ENCODE data around the gene ZSWIM7.
A peak's percentile ranks its signal among the peaks of the same experiment; 100 is the strongest.

ZSWIM7 gene, protein sequence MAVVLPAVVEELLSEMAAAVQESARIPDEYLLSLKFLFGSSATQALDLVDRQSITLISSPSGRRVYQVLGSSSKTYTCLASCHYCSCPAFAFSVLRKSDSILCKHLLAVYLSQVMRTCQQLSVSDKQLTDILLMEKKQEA

GRCh38 chr17:15999141-15999973 lies at the start of gene ZSWIM7, which contains the start of gene TTC19:
ZSWIM7 (minus strand) TSS chr17:15999704; CDS start chr17:15999594, 110 bp downstream.
TTC19 (plus strand) TSS chr17:15999824; CDS start chr17:15999849, 25 bp downstream.
- peak within 1 kb of the TSS; percentile 49 for H3K4me3 ChIP-seq (ENCODE audit: low read length)
- no peaks in the 10 kb centered on the region for H3K36me3 ChIP-seq (ENCODE audit: control insufficient read depth, insufficient read depth, low read length)
- H3K4me1 ChIP-seq (ENCODE audit: control insufficient read depth, insufficient read depth, low read length), result peaks cover 8% of the 10 kb centered on the region
- no peaks in the 10 kb centered on the region for H3K9me3 ChIP-seq (ENCODE audit: control insufficient read depth, low read length)
- peak within 1 kb of the TSS; percentile 84 for H3K9ac ChIP-seq (ENCODE audit: low read length)
- H3K27me3 ChIP-seq (ENCODE audit: control insufficient read depth, insufficient read depth, low read length), result no peaks in the 10 kb centered on the region

- peaks cover 22% of the 10 kb centered on the region for H3K36me3 ChIP-seq (ENCODE audit: control insufficient read depth, insufficient read depth, low read length)
- H3K27me3 ChIP-seq (ENCODE audit: control insufficient read depth, insufficient read depth, low read length), result no peaks in the 10 kb centered on the region
- no peaks in the 10 kb centered on the region for H3K4me1 ChIP-seq (ENCODE audit: control insufficient read depth, insufficient read depth, low read length)
- no peak overlapping the region for H3K9ac ChIP-seq (ENCODE audit: low read length)
- H3K9me3 ChIP-seq (ENCODE audit: control insufficient read depth, low read length), result no peaks in the 10 kb centered on the region
- no peak overlapping the region for H3K4me3 ChIP-seq (ENCODE audit: low read length)
These were observed 49.4 kb upstream of the ZSWIM7 start for GRCh38 chr17:16048811-16049449.

GRCh38 chr17:16046966-16047365 lies 47.5 kb upstream of the ZSWIM7 start:
- H3K9ac ChIP-seq (ENCODE audit: low read length), result no peak overlapping the region
- no peak overlapping the region for H3K4me3 ChIP-seq (ENCODE audit: low read length)
- peaks cover 22% of the 10 kb centered on the region for H3K36me3 ChIP-seq (ENCODE audit: control insufficient read depth, insufficient read depth, low read length)
- H3K9me3 ChIP-seq (ENCODE audit: control insufficient read depth, low read length), result no peaks in the 10 kb centered on the region
- H3K27me3 ChIP-seq (ENCODE audit: control insufficient read depth, insufficient read depth, low read length), result no peaks in the 10 kb centered on the region
- H3K4me1 ChIP-seq (ENCODE audit: control insufficient read depth, insufficient read depth, low read length), result no peaks in the 10 kb centered on the region

- Histone ChIP-seq H3K36me3 (ENCODE audit: control insufficient read depth, insufficient read depth, low read length) (peaks cover 22% of the 10 kb centered on the region), H3K4me3 (ENCODE audit: low read length) (no peak overlapping the region), H3K4me1 (ENCODE audit: control insufficient read depth, insufficient read depth, low read length) (no peaks in the 10 kb centered on the region), H3K27me3 (ENCODE audit: control insufficient read depth, insufficient read depth, low read length) (no peaks in the 10 kb centered on the region), H3K9me3 (ENCODE audit: control insufficient read depth, low read length) (no peaks in the 10 kb centered on the region), H3K9ac (ENCODE audit: low read length) (no peak overlapping the region)
These were observed 45.0 kb upstream of the ZSWIM7 start for GRCh38 chr17:16044487-16044886.

- H3K4me1 ChIP-seq (ENCODE audit: control insufficient read depth, insufficient read depth, low read length), result no peaks in the 10 kb centered on the region
- H3K9me3 ChIP-seq (ENCODE audit: control insufficient read depth, low read length), result no peaks in the 10 kb centered on the region
- no peaks in the 10 kb centered on the region for H3K27me3 ChIP-seq (ENCODE audit: control insufficient read depth, insufficient read depth, low read length)
- H3K36me3 ChIP-seq (ENCODE audit: control insufficient read depth, insufficient read depth, low read length), result peaks cover 7% of the 10 kb centered on the region
- H3K4me3 ChIP-seq (ENCODE audit: low read length), result no peak overlapping the region
- no peak overlapping the region for H3K9ac ChIP-seq (ENCODE audit: low read length)
These were observed 41.3 kb upstream of the ZSWIM7 start for GRCh38 chr17:16040710-16041251.

DNA sequence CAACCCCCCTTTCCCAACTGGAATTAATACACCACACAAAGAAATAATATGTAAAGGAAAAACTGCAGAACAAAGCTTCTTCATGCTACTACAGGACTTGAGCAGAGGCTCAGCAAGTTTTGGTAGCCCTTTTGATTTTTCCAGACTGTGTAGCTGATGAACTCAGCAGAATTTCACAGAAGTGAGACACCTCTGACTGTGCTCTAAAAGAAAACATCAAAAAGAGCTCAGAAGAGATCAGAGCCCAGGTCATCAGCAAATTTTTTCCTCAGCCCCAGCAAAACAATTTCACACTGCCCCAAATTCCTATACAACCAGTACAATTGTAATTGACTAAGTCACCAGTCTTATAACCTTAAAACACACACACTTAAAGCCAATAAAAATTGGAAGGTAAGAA lies 38.1 kb upstream of the ZSWIM7 start:
- Histone ChIP-seq H3K36me3 (ENCODE audit: control insufficient read depth, insufficient read depth, low read length) (peaks cover under 1% of the 10 kb centered on the region), H3K27me3 (ENCODE audit: control insufficient read depth, insufficient read depth, low read length) (no peaks in the 10 kb centered on the region)

DNA sequence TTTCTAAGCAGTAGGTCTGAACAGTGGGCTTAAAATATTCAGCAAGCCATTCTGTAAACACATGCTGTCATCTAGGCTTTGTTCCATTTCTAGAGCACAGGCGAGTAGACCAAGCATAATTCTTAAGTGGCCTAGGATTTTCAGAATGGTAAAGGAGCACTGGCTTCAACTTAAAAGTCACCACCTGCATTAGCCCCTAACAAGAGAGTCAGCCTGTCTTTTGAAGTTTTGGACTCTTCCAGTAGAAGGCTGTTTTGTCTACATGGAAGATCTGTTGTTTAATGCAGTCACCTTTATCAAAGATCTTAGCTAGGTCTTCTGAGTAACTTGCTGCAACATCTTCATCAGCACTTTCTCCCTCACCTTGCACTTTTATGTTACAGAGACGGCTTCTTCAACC lies 36.8 kb upstream of the ZSWIM7 start:
- Histone ChIP-seq H3K27me3 (ENCODE audit: control insufficient read depth, insufficient read depth, low read length) (no peaks in the 10 kb centered on the region), H3K36me3 (ENCODE audit: control insufficient read depth, insufficient read depth, low read length) (peaks cover 6% of the 10 kb centered on the region), H3K4me1 (ENCODE audit: control insufficient read depth, insufficient read depth, low read length) (no peaks in the 10 kb centered on the region), H3K9ac (ENCODE audit: low read length) (no peak overlapping the region), H3K4me3 (ENCODE audit: low read length) (no peak overlapping the region), H3K9me3 (ENCODE audit: control insufficient read depth, low read length) (no peaks in the 10 kb centered on the region)

More for the DNA sequence above, 38.1 kb upstream of the ZSWIM7 start:
- Histone ChIP-seq H3K9me3 (ENCODE audit: control insufficient read depth, low read length) (no peaks in the 10 kb centered on the region), H3K9ac (ENCODE audit: low read length) (no peak overlapping the region), H3K4me3 (ENCODE audit: low read length) (no peak overlapping the region), H3K4me1 (ENCODE audit: control insufficient read depth, insufficient read depth, low read length) (no peaks in the 10 kb centered on the region)

GRCh38 chr17:16033729-16034349 lies 34.3 kb upstream of the ZSWIM7 start:
- Histone ChIP-seq H3K36me3 (ENCODE audit: control insufficient read depth, insufficient read depth, low read length) (peaks cover 6% of the 10 kb centered on the region), H3K4me1 (ENCODE audit: control insufficient read depth, insufficient read depth, low read length) (no peaks in the 10 kb centered on the region), H3K4me3 (ENCODE audit: low read length) (no peak overlapping the region), H3K9me3 (ENCODE audit: control insufficient read depth, low read length) (no peaks in the 10 kb centered on the region), H3K9ac (ENCODE audit: low read length) (no peak overlapping the region), H3K27me3 (ENCODE audit: control insufficient read depth, insufficient read depth, low read length) (no peaks in the 10 kb centered on the region)

GRCh38 chr17:16027708-16028584 lies 28.4 kb upstream of the ZSWIM7 start:
- H3K9ac ChIP-seq (ENCODE audit: low read length), result no peak overlapping the region
- H3K4me1 ChIP-seq (ENCODE audit: control insufficient read depth, insufficient read depth, low read length), result peaks cover 5% of the 10 kb centered on the region
- no peaks in the 10 kb centered on the region for H3K9me3 ChIP-seq (ENCODE audit: control insufficient read depth, low read length)
- peaks cover 21% of the 10 kb centered on the region for H3K36me3 ChIP-seq (ENCODE audit: control insufficient read depth, insufficient read depth, low read length)
- H3K27me3 ChIP-seq (ENCODE audit: control insufficient read depth, insufficient read depth, low read length), result no peaks in the 10 kb centered on the region
- no peak overlapping the region for H3K4me3 ChIP-seq (ENCODE audit: low read length)

- H3K4me1 ChIP-seq (ENCODE audit: control insufficient read depth, insufficient read depth, low read length), result peaks cover 5% of the 10 kb centered on the region
These were observed 27.4 kb upstream of the ZSWIM7 start for GRCh38 chr17:16026895-16027294.

DNA sequence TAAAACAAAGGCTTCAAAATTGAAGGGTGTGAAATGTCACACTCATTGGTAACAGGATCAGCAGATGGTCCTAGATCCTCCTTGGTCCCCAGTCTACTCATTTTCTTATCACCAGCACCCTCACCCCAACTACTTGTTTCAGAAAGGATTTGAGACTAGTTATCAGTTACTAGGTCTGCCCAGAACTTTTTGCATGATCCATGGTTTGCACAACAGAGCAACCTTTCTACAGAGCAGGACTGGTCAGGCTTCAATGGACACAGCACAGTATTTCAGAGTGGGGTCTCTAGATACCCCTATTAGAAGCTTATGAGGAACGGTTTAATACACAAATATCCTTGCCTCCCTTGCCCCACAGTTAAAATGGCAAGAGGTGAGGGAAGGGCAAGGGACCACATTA lies 25.7 kb upstream of the ZSWIM7 start:
- no peak overlapping the region for H3K9ac ChIP-seq (ENCODE audit: low read length)

More at GRCh38 chr17:16026895-16027294, 27.4 kb upstream of the ZSWIM7 start:
- no peaks in the 10 kb centered on the region for H3K9me3 ChIP-seq (ENCODE audit: control insufficient read depth, low read length)
- no peak overlapping the region for H3K4me3 ChIP-seq (ENCODE audit: low read length)
- peaks cover 14% of the 10 kb centered on the region for H3K36me3 ChIP-seq (ENCODE audit: control insufficient read depth, insufficient read depth, low read length)
- no peak overlapping the region for H3K9ac ChIP-seq (ENCODE audit: low read length)
- H3K27me3 ChIP-seq (ENCODE audit: control insufficient read depth, insufficient read depth, low read length), result no peaks in the 10 kb centered on the region

More for the DNA sequence above, 25.7 kb upstream of the ZSWIM7 start:
- Histone ChIP-seq H3K9me3 (ENCODE audit: control insufficient read depth, low read length) (no peaks in the 10 kb centered on the region), H3K27me3 (ENCODE audit: control insufficient read depth, insufficient read depth, low read length) (no peaks in the 10 kb centered on the region), H3K4me3 (ENCODE audit: low read length) (no peak overlapping the region), H3K4me1 (ENCODE audit: control insufficient read depth, insufficient read depth, low read length) (peaks cover 5% of the 10 kb centered on the region), H3K36me3 (ENCODE audit: control insufficient read depth, insufficient read depth, low read length) (peaks cover 14% of the 10 kb centered on the region)
